Stimulated activated CD8-positive, alpha-beta memory T cell treated with anti-CD3 and anti-CD28 coated beads, Interleukin-7, amount 100 ng/mL, for 24 hours (primary cell): ENCODE measurements around the gene JAG2.
"Not testable (repeated sequence)": the region's sequence is repeated elsewhere in the genome, so short reads cannot be mapped to it uniquely, and the experiment has no call there.

Experiments
- DNase-seq: peaks from one replicate; pipeline ENCODE4 v3.0.0-alpha.2; 2020; ENCODE audit warnings: low read depth

Gene JAG2

DNA sequence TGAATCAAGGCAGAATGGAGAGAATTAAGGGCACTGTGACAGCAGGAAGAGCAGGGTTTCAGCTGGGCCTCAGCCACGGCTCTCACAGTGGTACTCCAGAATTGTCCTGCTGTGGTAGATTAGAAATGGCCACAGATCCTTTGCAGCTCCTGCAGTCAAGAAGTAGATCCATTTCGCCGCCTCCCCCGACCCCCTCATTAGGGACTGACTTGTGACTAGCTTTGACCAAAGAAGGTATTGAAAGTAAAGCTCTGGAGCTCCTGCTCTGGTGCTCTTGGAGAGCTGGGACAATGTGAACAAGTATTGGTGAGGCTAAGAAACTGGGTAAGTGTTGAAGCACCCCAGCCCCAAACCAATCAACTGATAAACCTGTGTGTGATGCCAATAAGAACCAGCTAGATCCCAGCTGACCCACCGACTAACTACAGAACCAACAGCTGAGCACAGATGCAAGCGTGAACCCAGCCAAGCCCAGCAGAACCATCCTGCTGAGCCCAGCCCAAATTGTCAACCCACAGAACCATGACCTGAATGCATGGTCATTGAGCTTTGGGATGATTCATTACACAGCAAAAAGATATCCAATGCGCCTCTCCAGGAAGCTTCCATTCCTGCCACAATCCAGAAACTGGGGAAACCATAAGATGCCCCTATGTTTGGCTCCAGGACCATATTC is 50.7 kb downstream of the JAG2 start:
- DNase-seq: no peak

GRCh38 chr14:105117257-105117646 is 51.3 kb downstream of the JAG2 start:
- no peak for DNase-seq

DNA sequence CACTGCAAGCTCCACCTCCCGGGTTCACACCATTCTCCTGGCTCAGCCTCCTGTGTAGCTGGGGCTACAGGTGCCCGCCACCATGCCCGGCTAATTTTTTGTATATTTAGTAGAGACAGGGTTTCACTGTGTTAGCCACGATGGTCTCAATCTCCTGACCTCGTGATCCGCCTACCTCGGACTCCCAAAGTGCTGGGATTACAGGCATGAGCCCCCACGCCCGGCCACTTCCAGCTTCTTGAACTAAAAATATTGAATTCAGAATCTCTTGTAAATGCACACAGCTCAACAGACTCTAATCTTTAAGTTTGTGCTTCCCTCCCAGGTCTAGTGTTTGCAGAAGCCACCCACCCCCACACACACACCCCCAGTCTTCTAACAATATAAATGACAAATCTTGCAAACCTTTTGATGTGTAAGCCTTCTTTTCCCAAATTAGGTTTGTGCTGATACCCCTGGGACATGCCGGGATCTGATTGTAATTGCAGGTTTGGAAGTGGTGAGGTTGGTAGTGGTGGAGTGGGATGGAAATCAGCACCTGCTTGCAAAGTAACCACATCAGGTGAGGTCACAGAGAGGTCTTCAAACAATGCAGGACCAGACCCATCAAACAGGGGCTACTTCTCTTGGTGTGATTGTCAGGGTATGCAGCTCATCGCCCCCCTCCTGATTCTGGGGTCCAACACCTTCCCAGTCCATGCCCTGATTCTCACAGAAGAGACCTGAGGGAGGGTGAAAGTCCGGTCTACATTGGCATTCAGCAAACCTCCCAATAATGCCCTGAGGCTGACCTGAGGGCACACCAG is 51.9 kb downstream of the JAG2 start:
- no peak for DNase-seq

- not testable (repeated sequence) for DNase-seq
These were observed 59.3 kb downstream of the JAG2 start for GRCh38 chr14:105109243-105109642.

- no peak for DNase-seq
These were observed 60.1 kb downstream of the JAG2 start for GRCh38 chr14:105108516-105108864.

DNA sequence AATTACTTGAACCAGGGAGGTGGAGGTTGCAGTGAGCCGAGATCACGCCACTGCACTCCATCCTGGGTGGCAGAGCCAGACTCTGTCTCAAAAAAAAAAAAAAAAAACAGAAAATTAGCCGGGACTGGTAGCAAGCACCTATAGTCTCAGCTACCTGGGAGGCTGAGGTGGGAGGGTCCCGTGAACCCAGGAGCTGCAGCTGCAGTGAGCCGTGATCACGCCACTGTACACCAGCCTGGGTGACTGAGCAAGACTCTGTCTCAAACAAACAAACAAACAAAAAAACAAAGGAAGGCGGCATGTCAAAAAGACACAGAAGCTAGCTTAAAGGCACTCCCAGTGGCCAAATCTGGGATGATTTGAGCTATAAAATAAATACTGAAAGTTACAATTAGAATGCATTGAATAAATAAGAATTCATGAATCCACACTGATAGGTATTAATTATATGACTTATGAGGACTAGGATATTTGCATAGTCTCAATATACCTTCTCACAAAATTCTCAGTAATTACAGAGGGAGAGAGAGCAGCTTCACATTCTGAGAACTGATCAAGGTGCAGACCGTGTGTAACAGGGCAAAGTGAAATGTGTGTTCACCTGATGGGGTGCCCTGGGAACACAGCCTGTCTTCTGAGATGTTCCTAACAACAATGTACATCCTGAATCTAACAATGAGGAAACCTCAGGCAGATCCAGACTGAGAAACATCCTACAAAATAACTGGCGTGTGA is 60.6 kb downstream of the JAG2 start:
- DNase-seq: no peak

- no peak for DNase-seq
These were observed 61.2 kb downstream of the JAG2 start for GRCh38 chr14:105107351-105107750.

GRCh38 chr14:105105158-105105557 is 63.4 kb downstream of the JAG2 start:
- no peak for DNase-seq

GRCh38 chr14:105102893-105103292 is 65.7 kb downstream of the JAG2 start:
- no peak for DNase-seq

DNA sequence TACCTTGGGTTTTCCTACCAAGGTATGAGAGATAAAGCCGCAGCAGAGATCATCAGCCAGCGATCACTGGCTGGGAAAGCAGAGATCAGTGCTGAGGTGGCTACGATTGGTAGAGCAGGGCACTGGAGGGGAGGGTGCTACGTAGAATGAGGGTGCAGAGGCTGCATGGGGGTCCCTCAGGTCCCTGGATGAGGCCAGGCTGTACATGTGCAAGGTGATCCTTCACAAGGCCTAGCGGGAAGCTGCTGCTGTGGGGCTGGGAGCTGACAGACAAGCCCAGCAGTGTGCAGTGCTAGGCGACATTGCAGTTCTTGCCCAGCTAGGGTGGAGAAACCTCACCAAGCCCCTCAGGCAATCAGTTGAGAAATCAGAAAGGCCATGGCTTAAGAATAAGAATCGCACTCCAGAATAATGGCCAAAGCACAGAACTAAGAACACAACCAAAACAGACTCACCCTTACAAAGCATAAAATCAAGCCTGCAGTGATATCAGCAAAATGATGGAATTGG is 66.2 kb downstream of the JAG2 start:
- DNase-seq: no peak

GRCh38 chr14:105100910-105101309 is 67.7 kb downstream of the JAG2 start:
- DNase-seq: no peak

GRCh38 chr14:105099778-105100177 is 68.8 kb downstream of the JAG2 start:
- DNase-seq: no peak

DNA sequence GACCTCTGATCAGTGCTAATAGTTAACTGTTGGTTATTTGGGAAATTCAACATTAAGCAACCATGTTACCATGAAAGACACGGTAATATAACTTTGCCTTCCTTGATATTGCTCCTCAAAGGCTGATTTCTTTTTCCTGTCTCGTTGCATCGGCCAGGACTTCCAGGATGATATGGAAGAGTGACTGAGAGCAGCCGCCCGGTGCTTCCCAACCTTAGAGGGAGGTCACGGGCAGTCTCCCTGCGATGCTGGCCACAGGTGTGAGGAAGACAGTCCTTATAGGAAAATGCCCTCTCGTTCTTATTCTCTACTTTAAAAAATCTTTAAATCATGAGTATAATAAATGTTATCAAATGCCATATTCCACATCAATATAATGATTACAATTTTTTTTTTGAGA is 70.3 kb downstream of the JAG2 start:
- no peak for DNase-seq

GRCh38 chr14:105097794-105098127 is 70.8 kb downstream of the JAG2 start:
- DNase-seq: no peak

GRCh38 chr14:105096206-105096875 is 72.2 kb downstream of the JAG2 start:
- DNase-seq: no peak

- no peak for DNase-seq
These were observed 73.3 kb downstream of the JAG2 start for GRCh38 chr14:105095236-105095805.

GRCh38 chr14:105094193-105094907 is 74.2 kb downstream of the JAG2 start:
- no peak for DNase-seq

GRCh38 chr14:105093431-105094192 is 75.0 kb downstream of the JAG2 start:
- DNase-seq: peak; percentile 55

DNA sequence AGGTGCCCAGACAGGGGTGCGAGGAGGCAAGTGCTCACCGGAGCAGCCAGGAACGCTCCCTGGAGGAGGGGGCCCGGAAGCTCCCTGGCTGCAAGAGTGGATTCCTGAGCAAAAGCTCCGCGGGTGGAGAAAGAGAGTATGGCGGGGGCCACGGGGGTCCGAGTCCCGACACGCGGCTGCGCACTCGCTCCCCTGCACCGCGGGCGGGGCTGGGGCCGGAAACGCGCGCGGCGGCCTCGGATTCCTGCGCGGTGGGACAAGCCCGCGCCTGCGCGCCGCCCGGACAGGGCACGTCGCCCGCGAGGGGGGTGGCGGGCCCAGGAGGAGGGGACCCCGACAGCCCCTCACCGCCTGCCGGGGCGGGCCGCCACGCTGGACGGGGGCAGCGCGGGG is 75.5 kb downstream of the JAG2 start:
- peak; percentile 38 for DNase-seq

DNA sequence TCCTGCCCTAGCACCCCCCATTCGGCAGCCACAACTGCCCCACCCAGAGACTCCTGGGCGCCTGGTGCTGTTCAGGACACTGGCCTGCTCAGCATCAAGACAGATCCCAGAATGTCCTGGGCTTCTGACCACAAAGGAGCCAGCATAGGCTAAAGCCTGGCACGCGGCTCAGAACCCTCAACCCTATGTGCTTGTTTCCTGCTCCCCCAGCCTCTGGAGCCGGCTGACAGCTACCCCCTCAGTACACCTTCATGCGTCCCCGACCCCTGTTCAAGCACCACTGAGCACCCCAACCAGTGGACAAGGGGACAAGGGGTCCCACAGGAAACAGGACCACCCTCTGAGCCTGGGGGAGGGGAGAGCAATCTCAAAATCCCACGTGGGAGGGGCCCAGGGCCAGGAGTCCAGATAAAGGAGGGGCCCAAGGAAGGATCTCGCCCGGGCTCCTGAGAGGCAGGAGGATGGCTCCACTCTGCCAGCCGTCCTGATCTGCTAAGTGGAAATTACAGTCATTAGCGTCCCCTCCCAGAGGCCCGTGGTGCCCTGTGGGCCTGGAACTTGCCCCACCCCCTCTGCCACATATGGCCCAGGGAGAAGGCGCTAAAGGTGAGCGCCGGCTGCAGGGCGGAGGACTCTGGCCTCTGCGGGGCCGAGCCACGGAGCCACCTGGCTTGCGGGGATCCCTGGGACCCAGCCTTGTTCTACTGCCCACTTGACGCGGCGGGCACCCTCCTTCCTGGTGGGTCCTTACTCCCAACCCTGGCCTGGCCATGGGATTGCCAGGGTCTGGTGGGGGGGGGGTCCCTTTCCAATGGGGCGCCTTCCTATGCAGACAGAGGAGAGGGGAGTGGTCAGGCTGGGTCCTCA is 76.2 kb downstream of the JAG2 start:
- DNase-seq: no peak
